ENCODE measurements around the gene PRR23E. TPM values are rescaled to one million over a fixed set of nuclear protein-coding genes. Genes with fewer than 3 reads are reported as not detected.

Gene PRR23E
- total and polyA plus RNA-seq, 2 experiments from 2014 or later, result not detected

DNA sequence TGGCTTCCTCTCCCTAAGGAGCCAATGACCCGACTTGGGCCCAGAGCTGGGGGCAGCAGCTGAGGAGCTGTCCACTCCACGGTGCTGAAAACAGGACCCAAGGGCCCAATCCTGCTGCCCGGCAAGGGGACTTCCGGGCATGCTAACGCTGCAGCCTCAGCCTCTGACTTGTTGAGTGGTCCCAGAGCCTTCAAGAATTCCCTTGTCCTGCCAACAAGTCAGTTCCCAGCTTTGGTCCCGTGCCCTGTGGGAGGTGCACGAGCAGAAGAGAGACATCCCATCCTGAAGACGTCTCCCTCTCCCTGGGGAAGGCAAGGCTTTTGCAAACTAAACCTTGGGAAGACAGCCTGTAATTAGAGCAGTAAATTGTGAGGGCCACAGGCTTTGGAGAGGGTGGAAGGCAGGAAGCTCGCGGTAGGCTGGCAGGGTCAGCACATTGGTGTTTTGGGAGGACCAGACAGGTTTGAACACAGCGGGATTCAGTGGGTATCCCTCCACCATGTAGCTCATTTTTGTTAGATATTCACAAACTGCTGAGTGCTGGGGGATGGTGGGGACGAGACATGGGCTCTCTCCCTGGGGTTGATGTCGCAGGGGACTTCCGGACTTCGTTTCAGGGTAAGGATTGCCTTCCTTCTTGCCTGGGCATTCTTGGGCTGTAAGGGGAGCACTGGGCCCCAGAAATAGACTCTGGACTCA, 29.8 kb upstream of the PRR23E start:
- Histone ChIP-seq H3K27me3 (ENCODE audit: insufficient read depth) (no peaks in the 10 kb centered on the region), H3K36me3 (ENCODE audit: insufficient read depth) (no peaks in the 10 kb centered on the region), H3K4me3 (no peak overlapping the region), H3K4me1 (ENCODE audit: insufficient read depth) (peaks cover 7% of the 10 kb centered on the region; the same call in 1 of the 2 replicates), H4K20me1 (replicated peaks; ENCODE audit: insufficient read depth) (no peaks in the 10 kb centered on the region; the same call in 1 of the 2 replicates), H3K27ac (ENCODE audit: low read depth) (no peak overlapping the region), H3K4me2 (no peak overlapping the region), H3K79me2 (replicated peaks; ENCODE audit: insufficient read depth) (no peaks in the 10 kb centered on the region), H3F3A (replicated peaks; ENCODE audit: low read depth) (no peaks in the 10 kb centered on the region), H2AFZ (no peak overlapping the region), H3K9me2 (ENCODE audit: insufficient read depth) (no peaks in the 10 kb centered on the region)
- H3K4me3 Mint-ChIP-seq, result no peak overlapping the region
- DNase-seq (ENCODE audit: low spot score) (peak; percentile 78), ATAC-seq (peak; percentile 61)
- peaks cover 9% of the 10 kb centered on the region for H3K4me1 Mint-ChIP-seq
- TF ChIP-seq ETS1 (IDR thresholded peaks at IDR 0.05) (no peak), ZNF331 (CRISPR knock-in tag; IDR thresholded peaks at IDR 0.05; ENCODE audit: low read depth) (no peak), POLR2AphosphoS5 (IDR thresholded peaks at IDR 0.05; ENCODE audit: low read depth) (no peak)
- TF ChIP-seq, protein P1, sequence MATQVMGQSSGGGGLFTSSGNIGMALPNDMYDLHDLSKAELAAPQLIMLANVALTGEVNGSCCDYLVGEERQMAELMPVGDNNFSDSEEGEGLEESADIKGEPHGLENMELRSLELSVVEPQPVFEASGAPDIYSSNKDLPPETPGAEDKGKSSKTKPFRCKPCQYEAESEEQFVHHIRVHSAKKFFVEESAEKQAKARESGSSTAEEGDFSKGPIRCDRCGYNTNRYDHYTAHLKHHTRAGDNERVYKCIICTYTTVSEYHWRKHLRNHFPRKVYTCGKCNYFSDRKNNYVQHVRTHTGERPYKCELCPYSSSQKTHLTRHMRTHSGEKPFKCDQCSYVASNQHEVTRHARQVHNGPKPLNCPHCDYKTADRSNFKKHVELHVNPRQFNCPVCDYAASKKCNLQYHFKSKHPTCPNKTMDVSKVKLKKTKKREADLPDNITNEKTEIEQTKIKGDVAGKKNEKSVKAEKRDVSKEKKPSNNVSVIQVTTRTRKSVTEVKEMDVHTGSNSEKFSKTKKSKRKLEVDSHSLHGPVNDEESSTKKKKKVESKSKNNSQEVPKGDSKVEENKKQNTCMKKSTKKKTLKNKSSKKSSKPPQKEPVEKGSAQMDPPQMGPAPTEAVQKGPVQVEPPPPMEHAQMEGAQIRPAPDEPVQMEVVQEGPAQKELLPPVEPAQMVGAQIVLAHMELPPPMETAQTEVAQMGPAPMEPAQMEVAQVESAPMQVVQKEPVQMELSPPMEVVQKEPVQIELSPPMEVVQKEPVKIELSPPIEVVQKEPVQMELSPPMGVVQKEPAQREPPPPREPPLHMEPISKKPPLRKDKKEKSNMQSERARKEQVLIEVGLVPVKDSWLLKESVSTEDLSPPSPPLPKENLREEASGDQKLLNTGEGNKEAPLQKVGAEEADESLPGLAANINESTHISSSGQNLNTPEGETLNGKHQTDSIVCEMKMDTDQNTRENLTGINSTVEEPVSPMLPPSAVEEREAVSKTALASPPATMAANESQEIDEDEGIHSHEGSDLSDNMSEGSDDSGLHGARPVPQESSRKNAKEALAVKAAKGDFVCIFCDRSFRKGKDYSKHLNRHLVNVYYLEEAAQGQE (IDR thresholded peaks at IDR 0.05; ENCODE audit: unreplicated experiment), result peak; percentile 88
- H3K9me3 Mint-ChIP-seq, result no peaks in the 10 kb centered on the region
- peaks cover 8% of the 10 kb centered on the region for H3K27me3 Mint-ChIP-seq (ENCODE audit: insufficient read depth, low read depth, poor library complexity)
- H3K27ac Mint-ChIP-seq, result no peak overlapping the region
- H3K36me3 Mint-ChIP-seq (ENCODE audit: low read depth), result no peaks in the 10 kb centered on the region

DNA sequence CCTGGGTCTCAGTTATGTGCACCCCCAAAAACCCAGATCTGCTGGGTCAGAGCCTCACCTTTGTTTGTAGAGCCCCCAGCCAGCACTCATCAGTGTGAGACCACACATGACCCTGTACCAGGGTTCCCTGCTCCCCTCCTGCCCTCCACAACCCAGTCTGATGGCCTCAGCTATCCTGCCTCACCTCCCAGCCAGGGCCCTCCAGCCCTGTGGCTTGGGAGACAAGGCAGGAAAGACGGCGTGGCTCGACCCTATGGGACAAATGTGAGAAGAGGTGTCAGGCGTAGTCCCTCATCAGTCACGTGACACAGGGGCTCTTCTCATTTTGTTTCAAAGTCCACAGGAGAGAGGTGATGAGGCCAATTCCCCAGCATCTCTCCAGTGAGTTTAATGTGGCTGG, 28.3 kb upstream of the PRR23E start:
- Histone ChIP-seq H3K27ac (ENCODE audit: low read depth) (no peak overlapping the region), H2AFZ (no peak overlapping the region), H3K4me2 (no peak overlapping the region), H3K79me2 (replicated peaks; ENCODE audit: insufficient read depth) (no peaks in the 10 kb centered on the region), H3K4me1 (ENCODE audit: insufficient read depth) (no peaks in the 10 kb centered on the region; the same call in 1 of the 2 replicates), H3K27me3 (ENCODE audit: insufficient read depth) (no peaks in the 10 kb centered on the region), H3F3A (replicated peaks; ENCODE audit: low read depth) (no peaks in the 10 kb centered on the region), H3K9me2 (ENCODE audit: insufficient read depth) (no peaks in the 10 kb centered on the region), H3K4me3 (no peak overlapping the region), H3K36me3 (ENCODE audit: insufficient read depth) (no peaks in the 10 kb centered on the region), H4K20me1 (replicated peaks; ENCODE audit: insufficient read depth) (no peaks in the 10 kb centered on the region)
- H3K36me3 Mint-ChIP-seq (ENCODE audit: low read depth), result no peaks in the 10 kb centered on the region
- no peaks in the 10 kb centered on the region for H3K9me3 Mint-ChIP-seq
- ATAC-seq (no peak), DNase-seq (ENCODE audit: low spot score) (no peak)
- H3K4me1 Mint-ChIP-seq, result peaks cover 3% of the 10 kb centered on the region; the same call in 1 of the 3 replicates
- H3K27me3 Mint-ChIP-seq (ENCODE audit: insufficient read depth, low read depth, poor library complexity), result peaks cover 8% of the 10 kb centered on the region
- H3K4me3 Mint-ChIP-seq, result no peak overlapping the region
- H3K27ac Mint-ChIP-seq, result no peak overlapping the region
- TF ChIP-seq, protein P2, sequence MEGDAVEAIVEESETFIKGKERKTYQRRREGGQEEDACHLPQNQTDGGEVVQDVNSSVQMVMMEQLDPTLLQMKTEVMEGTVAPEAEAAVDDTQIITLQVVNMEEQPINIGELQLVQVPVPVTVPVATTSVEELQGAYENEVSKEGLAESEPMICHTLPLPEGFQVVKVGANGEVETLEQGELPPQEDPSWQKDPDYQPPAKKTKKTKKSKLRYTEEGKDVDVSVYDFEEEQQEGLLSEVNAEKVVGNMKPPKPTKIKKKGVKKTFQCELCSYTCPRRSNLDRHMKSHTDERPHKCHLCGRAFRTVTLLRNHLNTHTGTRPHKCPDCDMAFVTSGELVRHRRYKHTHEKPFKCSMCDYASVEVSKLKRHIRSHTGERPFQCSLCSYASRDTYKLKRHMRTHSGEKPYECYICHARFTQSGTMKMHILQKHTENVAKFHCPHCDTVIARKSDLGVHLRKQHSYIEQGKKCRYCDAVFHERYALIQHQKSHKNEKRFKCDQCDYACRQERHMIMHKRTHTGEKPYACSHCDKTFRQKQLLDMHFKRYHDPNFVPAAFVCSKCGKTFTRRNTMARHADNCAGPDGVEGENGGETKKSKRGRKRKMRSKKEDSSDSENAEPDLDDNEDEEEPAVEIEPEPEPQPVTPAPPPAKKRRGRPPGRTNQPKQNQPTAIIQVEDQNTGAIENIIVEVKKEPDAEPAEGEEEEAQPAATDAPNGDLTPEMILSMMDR (conservative IDR thresholded peaks at IDR 0.05; ENCODE audit: low read depth in 2 of 2), result no peak
- TF ChIP-seq, protein P3, sequence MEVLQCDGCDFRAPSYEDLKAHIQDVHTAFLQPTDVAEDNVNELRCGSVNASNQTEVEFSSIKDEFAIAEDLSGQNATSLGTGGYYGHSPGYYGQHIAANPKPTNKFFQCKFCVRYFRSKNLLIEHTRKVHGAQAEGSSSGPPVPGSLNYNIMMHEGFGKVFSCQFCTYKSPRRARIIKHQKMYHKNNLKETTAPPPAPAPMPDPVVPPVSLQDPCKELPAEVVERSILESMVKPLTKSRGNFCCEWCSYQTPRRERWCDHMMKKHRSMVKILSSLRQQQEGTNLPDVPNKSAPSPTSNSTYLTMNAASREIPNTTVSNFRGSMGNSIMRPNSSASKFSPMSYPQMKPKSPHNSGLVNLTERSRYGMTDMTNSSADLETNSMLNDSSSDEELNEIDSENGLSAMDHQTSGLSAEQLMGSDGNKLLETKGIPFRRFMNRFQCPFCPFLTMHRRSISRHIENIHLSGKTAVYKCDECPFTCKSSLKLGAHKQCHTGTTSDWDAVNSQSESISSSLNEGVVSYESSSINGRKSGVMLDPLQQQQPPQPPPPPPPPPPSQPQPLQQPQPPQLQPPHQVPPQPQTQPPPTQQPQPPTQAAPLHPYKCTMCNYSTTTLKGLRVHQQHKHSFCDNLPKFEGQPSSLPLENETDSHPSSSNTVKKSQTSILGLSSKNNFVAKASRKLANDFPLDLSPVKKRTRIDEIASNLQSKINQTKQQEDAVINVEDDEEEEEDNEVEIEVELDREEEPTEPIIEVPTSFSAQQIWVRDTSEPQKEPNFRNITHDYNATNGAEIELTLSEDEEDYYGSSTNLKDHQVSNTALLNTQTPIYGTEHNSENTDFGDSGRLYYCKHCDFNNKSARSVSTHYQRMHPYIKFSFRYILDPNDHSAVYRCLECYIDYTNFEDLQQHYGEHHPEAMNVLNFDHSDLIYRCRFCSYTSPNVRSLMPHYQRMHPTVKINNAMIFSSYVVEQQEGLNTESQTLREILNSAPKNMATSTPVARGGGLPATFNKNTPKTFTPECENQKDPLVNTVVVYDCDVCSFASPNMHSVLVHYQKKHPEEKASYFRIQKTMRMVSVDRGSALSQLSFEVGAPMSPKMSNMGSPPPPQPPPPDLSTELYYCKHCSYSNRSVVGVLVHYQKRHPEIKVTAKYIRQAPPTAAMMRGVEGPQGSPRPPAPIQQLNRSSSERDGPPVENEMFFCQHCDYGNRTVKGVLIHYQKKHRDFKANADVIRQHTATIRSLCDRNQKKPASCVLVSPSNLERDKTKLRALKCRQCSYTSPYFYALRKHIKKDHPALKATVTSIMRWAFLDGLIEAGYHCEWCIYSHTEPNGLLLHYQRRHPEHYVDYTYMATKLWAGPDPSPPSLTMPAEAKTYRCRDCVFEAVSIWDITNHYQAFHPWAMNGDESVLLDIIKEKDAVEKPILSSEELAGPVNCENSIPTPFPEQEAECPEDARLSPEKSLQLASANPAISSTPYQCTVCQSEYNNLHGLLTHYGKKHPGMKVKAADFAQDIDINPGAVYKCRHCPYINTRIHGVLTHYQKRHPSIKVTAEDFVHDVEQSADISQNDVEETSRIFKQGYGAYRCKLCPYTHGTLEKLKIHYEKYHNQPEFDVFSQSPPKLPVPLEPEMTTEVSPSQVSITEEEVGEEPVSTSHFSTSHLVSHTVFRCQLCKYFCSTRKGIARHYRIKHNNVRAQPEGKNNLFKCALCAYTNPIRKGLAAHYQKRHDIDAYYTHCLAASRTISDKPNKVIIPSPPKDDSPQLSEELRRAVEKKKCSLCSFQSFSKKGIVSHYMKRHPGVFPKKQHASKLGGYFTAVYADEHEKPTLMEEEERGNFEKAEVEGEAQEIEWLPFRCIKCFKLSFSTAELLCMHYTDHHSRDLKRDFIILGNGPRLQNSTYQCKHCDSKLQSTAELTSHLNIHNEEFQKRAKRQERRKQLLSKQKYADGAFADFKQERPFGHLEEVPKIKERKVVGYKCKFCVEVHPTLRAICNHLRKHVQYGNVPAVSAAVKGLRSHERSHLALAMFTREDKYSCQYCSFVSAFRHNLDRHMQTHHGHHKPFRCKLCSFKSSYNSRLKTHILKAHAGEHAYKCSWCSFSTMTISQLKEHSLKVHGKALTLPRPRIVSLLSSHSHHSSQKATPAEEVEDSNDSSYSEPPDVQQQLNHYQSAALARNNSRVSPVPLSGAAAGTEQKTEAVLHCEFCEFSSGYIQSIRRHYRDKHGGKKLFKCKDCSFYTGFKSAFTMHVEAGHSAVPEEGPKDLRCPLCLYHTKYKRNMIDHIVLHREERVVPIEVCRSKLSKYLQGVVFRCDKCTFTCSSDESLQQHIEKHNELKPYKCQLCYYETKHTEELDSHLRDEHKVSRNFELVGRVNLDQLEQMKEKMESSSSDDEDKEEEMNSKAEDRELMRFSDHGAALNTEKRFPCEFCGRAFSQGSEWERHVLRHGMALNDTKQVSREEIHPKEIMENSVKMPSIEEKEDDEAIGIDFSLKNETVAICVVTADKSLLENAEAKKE (CRISPR knock-in tag; IDR thresholded peaks at IDR 0.05), result no peak
- no peak for TF ChIP-seq NANOG (IDR thresholded peaks at IDR 0.05; ENCODE audit: borderline replicate concordance)

Data from GM23338 (cell line).